ENCODE data around the gene ZNF726. TPM values are rescaled to one million over a fixed set of nuclear protein-coding genes. Genes with fewer than 3 reads are reported as not detected.
"Not testable (repeated sequence)": the region's sequence is repeated elsewhere in the genome, so short reads cannot be mapped to it uniquely, and the experiment has no call there.

The ZNF726 gene
- total RNA-seq, 2 donors from 2014 or later: 1.5 to 2.2 TPM

DNA sequence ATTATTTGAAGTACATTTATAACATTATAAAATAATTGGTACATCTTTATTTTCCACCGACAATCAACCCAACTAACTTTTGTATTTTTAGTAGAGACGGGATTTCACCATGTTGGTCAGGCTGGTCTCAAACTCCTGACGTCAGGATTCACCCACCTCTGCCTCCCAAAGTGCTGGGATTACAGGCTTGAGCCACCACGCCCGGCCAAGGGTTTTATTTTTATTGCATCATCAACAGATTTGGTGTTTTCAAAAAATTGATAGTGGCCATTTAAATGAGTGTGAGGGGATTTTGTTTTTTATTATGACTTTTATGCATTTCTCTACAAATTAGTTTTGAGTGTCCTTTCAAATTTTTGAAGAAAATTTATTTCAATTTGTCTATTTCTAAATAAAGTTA lies 10.6 kb downstream of the ZNF726 start:
- no peak for ATAC-seq
- intact Hi-C loops (cut with DNase I, micrococcal nuclease): no loop called here

DNA sequence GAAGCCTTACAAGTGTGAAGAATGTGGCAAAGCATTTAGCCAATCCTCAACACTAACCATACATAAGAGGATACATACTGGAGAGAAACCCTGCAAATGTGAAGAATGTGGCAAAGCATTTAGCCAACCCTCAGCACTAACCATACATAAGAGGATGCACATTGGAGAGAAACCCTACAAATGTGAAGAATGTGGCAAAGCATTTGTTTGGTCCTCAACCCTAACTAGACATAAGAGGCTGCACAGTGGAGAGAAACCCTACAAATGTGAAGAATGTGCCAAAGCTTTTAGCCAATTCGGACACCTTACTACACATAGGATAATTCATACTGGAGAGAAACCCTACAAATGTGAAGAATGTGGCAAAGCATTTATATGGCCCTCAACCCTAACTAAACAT lies 18.2 kb downstream of the ZNF726 start:
- intact Hi-C loops (cut with DNase I, micrococcal nuclease): no loop called here
- DNase-seq: no peak
- no peak for ATAC-seq

More for the DNA sequence above, 10.6 kb downstream of the ZNF726 start:
- no peak for DNase-seq

DNA sequence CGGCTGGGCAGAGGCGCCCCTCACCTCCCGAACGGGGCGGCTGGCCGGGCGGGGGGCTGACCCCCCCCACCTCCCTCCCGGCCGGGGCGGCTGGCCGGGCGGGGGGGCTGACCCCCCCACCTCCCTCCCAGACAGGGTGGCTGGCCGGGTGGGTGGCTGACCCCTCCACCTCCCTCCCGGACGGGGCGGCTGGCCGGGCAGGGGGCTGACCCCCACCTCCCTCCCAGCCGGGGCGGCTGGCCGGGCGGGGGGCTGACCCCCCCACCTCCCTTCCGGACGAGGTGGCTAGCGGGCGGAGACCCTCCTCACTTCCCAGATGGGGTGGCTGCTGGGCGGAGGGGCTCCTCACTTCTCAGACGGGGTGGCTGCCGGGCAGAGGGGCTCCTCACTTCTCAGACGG lies 22.3 kb downstream of the ZNF726 start:
- DNase-seq; ATAC-seq; intact Hi-C loops (cut with DNase I, micrococcal nuclease): not testable (repeated sequence)

DNA sequence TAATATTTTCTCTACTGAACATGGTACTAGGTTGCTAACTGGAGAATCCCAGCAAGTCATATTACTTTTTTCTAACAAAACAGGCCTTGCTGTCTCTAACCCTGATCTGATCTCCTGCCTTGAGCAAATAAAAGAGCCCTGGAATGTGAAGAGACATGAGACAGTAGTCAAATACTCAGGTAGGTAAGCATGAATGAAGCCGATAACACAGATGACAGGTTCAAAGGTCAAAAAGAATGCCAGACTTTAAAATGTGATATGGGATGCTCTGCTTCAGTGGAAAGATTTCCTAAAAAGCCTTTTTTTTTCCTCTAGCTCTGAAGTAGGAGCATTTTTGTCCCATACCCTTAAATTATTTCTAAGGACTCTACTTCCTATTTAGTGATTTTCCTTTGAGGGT lies 28.7 kb downstream of the ZNF726 start:
- DNase-seq: no peak
- intact Hi-C loops (cut with DNase I, micrococcal nuclease): no loop called here
- no peak for ATAC-seq

DNA sequence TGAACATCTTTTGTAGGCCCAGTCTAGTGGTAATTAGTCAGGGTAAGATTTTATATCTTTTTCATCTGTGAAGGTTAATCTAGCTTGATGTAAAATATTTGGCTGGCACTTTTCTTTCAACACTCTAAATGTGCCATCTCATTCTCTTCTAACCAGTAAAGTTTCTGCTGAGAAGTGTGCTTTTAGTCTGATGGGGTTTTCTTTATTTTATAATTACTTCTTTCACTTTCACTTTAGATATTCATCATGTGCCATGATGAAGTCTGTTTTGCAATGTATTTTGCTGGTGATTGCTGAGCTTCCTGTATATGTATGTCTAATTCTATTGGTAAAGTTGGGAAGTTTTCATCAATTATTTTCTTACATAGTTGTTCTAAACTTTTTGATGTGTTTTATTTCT lies 31.9 kb downstream of the ZNF726 start:
- intact Hi-C loops (cut with DNase I, micrococcal nuclease): no loop called here
- no peak for DNase-seq
- no peak for ATAC-seq

DNA sequence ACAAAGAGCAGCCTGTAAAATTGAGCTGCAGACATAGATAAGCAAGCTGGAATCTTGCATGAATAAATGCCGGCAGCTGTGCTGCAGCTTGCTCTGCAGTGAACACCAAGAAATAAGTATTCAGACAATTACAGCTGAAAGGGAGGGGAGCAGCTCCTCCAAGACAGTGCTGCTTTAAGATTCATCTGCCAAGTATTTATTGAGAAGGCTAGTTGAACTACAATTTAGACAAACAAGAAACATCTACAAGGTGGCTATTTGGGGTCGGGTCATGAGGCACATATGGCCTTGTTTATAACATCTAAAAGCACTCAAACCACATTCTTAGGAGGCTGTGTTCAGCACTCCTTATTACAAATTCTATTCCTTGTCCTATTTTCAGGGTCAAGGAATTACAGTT lies 34.9 kb downstream of the ZNF726 start:
- no peak for DNase-seq
- intact Hi-C loops (cut with DNase I, micrococcal nuclease): no loop called here
- no peak for ATAC-seq

DNA sequence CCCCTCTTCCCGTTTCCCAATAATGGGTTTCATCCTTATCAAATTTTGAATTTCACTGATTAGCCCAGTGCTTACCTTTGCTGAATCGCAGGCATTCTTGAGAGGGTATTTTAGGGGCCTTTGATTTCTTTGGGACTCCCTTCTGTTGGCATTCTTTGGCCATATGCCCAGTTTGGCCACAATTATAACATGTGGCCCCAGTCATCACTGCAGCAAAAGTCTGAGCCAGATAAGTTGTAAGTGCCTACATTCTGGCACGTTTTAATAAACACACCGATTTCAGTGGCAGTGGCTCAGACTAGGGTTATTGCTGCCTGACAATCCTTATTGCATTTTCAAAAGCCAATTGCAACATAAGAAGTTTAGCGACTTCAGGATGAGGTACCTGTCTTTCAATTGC lies 41.4 kb downstream of the ZNF726 start:
- intact Hi-C loops (cut with DNase I, micrococcal nuclease): no loop called here
- no peak for ATAC-seq
- no peak for DNase-seq

DNA sequence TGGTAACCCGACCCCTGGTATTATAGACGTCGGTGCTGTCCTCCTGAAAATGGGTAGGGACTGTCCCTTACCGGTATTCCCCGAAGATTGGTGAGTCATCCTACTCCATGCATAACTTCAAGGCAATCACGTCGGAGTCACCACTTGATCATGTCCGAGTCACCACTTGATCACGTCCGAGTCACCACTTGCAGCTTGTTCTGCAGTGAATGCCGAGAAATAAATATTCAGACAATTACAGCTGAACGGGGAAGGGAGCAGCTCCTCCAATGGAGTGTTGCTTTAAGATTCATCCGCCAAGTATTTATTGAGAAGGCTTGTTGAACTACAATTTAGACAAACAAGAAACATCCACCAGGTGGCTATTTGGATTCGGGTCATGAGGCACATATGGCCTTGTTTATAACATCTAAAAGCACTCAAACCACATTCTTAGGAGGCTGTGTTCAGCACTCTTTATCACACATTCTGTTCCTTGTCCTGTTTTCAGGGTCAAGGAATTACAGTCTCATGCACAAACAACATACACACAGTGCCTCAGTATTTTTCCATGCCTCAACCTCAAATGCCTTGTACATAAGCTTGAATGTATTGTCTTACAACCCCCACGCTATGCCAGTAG lies 43.1 kb downstream of the ZNF726 start:
- intact Hi-C loops (cut with DNase I, micrococcal nuclease): no loop called here
- no peak for ATAC-seq

DNA sequence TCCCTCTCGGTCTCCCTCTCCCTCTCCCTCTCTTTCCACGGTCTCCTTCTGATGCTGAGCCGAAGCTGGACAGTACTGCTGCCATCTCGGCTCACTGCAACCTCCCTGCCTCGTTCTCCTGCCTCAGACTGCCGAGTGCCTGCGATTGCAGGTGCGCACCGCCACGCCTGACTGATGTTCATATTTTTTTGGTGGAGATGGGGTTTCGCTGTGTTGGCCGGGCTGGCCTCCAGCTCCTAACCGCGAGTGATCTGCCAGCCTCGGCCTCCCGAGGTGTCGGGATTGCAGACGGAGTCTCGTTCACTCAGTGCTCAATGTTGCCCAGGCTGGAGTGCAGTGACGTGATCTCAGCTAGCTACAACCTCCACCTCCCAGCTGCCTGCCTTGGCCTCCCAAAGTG lies 48.7 kb downstream of the ZNF726 start:
- DNase-seq; ATAC-seq; intact Hi-C loops (cut with DNase I, micrococcal nuclease): not testable (repeated sequence)

More for the DNA sequence above, 43.1 kb downstream of the ZNF726 start:
- no peak for DNase-seq

DNA sequence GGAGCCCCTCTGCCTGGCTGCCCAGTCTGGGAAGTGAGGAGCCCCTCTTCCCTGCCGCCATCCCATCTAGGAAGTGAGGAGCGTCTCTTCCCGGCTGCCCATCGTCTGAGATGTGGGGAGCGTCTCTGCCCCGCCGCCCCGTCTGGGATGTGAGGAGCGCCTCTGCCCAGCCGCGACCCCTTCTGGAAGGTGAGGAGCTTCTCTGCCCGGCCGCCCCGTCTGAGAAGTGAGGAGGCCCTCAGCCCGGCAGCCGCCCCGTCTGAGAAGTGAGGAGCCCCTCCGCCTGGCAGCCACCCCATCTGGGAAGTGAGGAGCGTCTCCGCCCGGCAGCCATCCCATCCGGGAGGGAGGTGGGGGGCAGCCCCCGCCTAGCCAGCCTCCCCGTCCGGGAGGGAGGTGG lies 49.2 kb downstream of the ZNF726 start:
- not testable (repeated sequence) for ATAC-seq, DNase-seq

DNA sequence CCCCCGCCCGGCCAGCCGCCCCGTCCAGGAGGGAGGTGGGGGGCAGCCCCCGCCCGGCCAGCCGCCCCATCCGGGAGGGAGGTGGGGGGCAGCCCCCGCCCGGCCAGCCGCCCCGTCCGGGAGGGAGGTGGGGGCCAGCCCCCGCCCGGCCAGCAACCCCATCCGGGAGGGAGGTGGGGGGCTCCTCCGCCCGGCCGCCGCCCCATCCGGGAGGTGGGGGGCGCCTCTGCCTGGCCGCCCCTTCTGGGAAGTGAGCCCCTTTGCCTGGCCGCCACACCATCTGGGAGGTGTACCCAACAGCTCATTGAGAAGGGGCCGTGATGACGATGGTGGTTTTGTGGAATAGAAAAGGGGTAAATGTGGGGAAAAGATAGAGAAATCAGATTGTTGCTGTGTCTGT lies 49.6 kb downstream of the ZNF726 start:
- DNase-seq; intact Hi-C loops (cut with DNase I, micrococcal nuclease); ATAC-seq: not testable (repeated sequence)

More for the DNA sequence above, 49.2 kb downstream of the ZNF726 start:
- intact Hi-C loops (cut with DNase I, micrococcal nuclease): not testable (repeated sequence)

DNA sequence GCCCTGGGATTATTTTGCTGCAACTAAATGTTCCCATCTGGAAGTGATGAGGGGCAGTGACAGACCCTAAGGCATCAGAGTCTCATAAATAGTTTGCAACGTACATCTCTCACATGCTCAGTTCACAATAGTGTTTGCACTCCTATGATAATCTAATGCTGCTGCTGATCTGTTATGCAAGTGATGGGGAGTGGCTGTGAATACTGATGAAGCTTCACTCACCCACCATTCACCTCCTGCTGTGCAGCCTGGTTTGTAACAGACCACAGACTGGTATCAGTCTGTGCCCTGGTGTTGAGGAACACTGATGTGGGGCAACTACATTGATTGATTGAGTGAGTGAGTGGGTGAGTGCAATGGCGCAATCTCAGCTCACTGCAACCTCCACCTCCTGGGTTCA lies 54.9 kb downstream of the ZNF726 start:
- DNase-seq (no peak), ATAC-seq (no peak)
- intact Hi-C loops (cut with DNase I, micrococcal nuclease): loop anchor here (5.0 kb wide), 1 partner anchor 97 kb away; no protein-coding TSS in a partner anchor

DNA sequence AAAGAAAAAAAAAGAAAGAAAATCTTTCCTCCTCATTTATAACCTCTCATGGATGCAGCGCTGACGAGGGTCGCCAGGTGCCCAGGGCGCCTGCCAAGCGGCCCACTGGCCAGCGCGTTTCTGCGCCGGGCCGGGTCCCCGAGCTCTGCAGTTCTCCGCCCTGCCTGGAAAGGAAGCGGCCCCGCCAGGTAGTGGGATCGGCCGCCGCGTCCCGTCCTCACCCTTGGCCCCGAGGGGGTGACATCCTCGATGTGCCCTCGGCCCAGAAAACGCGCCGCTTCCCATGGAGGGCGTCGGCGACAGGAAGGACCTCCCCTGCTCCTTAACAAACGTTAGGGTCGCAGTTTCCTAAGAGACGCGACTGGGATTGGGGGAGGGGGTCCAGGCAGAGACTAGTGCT lies 56.9 kb downstream of the ZNF726 start:
- ATAC-seq: no peak
- DNase-seq: no peak
- intact Hi-C loops (cut with DNase I, micrococcal nuclease): no loop called here

DNA sequence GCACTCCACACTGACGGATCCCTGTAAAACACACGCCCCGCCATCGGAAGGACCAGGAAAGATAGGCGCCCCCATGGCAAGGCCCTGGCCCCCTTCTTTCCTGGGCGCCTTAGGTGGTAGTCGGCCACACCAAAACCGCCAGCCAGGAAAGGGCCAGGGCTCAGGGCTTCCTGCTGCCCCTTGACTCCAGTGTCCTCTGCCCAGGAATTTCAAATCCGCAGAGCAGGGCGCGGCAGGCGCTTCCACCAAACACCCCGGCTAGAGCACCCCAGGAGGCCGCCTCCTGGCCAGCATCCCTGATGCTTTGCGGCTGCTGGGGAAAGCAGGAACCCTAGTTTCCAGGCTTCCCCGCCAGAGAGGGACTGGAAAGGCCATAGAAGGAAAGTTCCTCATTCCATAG lies 57.5 kb downstream of the ZNF726 start:
- intact Hi-C loops (cut with DNase I, micrococcal nuclease): no loop called here
- no peak for ATAC-seq
- DNase-seq: no peak

DNA sequence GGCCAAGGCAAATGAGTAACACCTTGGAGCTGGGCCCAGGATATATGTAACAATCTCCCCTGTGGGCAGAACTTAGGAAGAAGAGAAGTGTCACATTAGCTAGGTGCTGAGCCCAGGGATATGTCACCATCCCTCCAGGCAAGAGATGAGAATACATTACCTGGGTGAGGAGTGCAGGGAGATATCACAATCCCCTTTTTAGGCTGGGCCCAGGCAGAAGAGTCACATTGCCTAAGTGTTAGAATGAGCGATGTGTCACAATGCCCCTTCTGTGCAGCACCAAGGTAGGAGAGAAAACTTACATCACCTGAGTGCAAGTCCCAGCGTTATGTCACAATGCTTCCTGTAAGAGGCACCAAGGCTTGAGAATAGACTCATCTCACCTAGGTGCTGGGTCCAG lies 60.3 kb downstream of the ZNF726 start:
- DNase-seq (no peak), ATAC-seq (no peak)
- intact Hi-C loops (cut with DNase I, micrococcal nuclease): no loop called here

DNA sequence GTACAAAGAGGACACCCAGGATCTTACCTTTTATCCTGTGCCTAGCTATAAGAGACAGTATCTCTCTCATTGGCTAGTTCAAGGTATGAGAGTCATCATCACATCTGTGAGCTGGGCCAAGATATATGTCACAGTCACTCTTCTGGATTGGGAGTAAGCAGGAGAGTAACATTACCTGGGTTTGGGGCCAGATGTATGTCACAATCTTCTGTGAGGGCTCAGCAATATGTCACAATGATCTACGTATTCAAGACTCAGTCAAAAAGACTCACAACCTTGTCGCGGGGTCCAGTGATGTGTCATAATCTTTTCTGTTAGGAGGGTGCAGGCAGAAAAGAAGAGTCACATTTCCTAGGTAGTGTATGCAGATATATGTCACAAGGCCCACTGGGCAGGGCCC lies 61.9 kb downstream of the ZNF726 start:
- ATAC-seq; intact Hi-C loops (cut with DNase I, micrococcal nuclease); DNase-seq: not testable (repeated sequence)

DNA sequence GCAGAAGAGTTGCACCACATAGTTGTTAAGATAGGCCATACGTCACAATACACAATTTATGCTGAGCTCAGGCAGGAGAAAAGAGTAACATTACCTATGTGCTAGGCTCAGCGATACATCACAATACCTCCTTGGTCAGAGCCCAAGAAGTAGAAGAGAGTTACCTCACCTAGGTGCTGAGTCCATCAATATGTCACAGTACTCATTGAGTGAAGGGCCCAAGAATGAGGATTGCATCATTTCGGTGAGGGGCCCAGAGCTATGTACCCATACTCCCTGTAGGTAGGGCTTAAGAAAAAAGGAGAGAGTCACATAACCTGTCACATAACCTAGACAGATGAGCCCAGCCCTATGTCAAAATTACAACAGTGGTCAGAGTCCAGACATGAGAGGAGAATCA lies 62.6 kb downstream of the ZNF726 start:
- ATAC-seq; intact Hi-C loops (cut with DNase I, micrococcal nuclease); DNase-seq: not testable (repeated sequence)

DNA sequence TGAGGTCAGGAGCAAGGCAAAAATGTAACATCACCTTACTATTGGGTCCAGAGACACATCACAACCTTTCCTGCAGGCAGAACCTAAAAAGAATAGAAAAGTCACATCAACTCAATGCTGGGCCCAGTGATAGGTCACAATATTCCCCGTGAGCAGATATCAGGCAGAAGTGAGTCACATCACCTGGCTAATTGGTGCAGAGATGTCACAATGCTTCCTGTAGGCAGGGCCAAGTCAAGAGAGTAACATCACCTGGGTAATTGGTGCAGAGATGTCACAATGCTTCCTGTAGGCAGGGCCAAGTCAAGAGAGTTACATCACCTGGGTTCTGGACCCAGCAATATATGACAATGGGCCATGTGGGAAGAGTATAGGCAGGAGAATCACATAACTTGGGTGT lies 63.4 kb downstream of the ZNF726 start:
- intact Hi-C loops (cut with DNase I, micrococcal nuclease): no loop called here
- ATAC-seq: no peak
- DNase-seq: no peak

DNA sequence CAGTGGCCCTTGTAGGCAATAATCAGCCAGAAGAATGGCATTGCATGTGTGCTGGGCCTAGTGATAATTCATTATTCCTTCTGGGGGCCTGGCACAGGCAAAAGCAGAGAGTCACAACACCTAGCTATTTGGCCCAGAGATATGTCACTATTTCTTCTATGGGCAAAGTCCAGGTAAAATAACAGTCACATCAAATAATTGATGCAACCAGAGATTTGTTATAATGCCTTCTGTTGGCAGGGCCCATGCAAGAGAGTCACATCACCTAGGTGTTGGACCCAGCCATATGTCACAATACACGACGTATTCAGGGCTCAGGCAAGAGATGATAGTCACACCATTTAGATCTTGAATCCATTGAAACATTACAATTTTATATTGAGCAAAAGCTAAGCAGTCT lies 66.1 kb downstream of the ZNF726 start:
- intact Hi-C loops (cut with DNase I, micrococcal nuclease): no loop called here
- ATAC-seq (no peak), DNase-seq (no peak)

DNA sequence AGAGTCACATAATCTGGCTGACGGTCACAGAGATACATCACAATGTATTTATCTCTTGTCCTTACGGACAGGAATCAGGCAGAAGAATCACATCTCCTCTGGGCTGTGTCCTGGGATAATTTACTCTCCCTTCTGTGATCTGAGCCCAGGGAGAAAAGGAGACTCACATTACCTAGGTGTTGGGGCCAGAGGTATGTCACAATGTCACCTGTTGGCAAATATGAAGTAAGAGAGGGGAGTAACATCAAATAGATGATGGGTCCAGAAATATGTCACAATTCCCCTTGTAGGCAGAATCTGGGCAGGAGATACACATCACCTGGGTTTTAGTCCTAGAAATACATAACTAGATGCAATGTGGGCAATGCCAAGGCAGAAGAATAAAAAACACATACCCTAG lies 67.2 kb downstream of the ZNF726 start:
- intact Hi-C loops (cut with DNase I, micrococcal nuclease): no loop called here
- DNase-seq (no peak), ATAC-seq (no peak)

DNA sequence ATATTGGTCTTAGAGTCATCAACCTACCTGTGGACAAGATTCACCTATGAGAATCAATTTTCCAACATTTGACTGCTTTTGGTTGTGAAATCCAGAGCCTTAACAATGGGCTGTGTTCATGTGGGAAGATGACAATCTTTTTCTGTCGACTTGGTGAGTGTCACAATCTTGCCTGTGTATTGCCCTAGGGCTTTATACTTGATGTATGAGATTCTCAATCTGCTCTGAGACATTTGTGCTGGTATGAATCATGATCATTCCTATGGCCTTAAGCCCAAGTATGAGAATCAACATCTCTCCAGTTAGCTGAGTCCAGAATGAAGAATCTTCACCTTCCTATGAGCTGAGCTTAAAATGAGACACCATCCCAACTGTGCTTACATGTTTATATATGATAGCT lies 68.7 kb downstream of the ZNF726 start:
- DNase-seq: no peak
- intact Hi-C loops (cut with DNase I, micrococcal nuclease): no loop called here
- no peak for ATAC-seq
